Central memory CD4-positive, alpha-beta T cell (primary cell): ENCODE data around the gene ZBED2.

Experiments
- DNase-seq: peaks from one replicate; pipeline ENCODE4 v3.0.0; 2022

The ZBED2 gene

GRCh38 chr3:111603679-111604078, 8.5 kb upstream of the ZBED2 start:
- no peak for DNase-seq

- no peak for DNase-seq
Observed at GRCh38 chr3:111601810-111602209, 6.7 kb upstream of the ZBED2 start.

- no peak for DNase-seq
Observed at GRCh38 chr3:111598552-111598951, 3.4 kb upstream of the ZBED2 start.

DNA sequence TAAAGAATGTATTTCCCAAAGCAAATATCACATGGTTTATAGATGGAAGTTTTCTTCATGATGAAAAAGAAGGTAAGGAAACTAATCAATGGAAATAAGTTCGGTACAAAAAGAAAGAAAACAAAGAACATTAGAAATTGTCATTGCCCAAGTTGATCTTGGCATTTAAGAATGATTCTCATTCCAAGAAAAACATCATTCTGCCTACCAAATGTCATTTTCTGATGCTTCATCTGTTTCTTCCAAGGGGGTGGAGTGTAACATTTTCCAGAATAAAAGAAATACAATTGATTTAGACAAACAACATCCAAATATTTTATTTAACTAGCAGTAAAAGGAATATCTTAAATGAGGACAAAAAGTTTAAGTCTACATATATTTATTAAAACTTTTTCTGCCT, 3.0 kb upstream of the ZBED2 start:
- no peak for DNase-seq

DNA sequence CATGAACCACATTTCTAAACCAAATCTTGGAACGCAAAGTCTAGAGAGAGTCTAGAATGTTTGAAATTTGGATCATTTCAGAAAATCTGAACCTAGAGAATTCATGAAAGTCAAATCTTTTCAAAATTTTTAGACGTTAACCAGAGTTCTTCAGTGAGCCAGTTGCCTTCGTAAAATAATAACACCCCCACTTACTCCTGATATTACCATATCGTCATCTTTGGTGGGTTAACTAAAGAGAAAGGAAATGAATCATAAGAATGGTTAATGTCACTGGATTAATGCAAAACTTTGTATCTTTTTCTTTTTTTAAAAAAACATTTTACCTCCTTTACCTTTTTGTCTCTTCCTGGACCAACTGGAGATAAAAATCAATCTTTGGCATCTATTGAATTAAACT, 1.2 kb upstream of the ZBED2 start:
- no peak for DNase-seq

DNA sequence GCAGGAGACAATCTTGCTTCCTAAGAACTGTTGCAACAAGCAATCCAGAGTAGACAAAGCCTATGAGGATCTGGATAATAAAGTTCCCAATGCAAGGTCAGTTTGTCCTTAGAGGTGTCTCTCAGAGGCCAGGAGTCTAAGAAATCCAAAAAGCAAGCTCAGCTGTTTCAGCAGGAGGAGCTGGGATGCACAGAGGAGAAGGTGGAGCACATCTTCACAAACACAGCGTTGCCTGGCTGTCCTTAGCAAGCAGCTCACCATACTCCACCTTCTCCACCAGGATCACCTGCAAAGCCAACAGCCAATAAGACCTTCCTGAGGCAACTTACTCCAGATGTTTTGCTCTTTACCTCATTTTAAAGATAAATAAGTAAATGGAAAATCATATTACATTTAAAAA, 365 bp downstream of the ZBED2 start:
- no peak for DNase-seq

- DNase-seq, result no peak
Observed at GRCh38 chr3:111594205-111594604, 941 bp downstream of the ZBED2 start.

GRCh38 chr3:111593666-111594065, 1.5 kb downstream of the ZBED2 start:
- DNase-seq, result no peak

- DNase-seq, result no peak
Observed at GRCh38 chr3:111592936-111593335, 2.2 kb downstream of the ZBED2 start.

DNA sequence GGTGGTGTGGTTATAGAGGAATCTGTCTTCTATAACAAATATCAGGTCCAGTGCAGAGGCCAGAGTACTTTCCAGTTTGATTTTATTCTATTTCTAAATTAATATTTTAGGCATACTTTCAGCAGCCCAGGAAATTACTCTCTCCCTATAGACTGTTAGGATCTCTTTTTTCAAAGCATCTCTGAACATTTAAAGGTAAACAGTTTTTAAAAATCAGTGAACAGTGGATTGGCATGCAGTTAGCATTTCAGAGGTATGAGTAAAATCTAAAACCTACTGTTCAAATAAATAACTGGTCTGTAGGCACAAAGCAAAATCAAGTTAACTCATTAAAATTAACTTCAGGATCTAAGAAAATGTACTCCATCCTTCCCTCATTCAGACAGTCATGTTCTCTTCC, 3.0 kb downstream of the ZBED2 start:
- no peak for DNase-seq

- DNase-seq, result no peak
Observed at GRCh38 chr3:111591555-111591954, 3.6 kb downstream of the ZBED2 start.

GRCh38 chr3:111590143-111590491, 5.0 kb downstream of the ZBED2 start:
- DNase-seq, result no peak

GRCh38 chr3:111589303-111590142, 5.6 kb downstream of the ZBED2 start:
- no peak for DNase-seq

GRCh38 chr3:111588527-111588926, 6.6 kb downstream of the ZBED2 start:
- DNase-seq, result no peak

DNA sequence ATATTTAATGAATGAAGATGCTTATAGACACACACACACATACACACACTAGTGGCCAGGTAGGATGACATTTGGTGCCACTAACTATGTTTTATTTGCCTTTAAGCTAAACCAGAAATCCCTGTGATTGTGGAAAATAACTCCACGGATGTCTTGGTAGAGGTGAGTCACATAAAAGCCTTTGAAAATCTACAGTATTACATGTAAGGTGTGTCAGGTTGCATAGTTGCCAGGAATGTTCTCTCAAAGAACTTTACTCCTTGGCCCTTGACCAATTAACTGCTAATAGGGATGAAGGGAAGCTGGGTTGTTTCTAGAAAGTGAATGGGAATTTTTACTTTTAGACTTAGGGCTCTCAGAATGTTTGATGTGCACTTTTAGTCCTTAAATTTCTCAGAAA, 9.9 kb downstream of the ZBED2 start:
- no peak for DNase-seq

DNA sequence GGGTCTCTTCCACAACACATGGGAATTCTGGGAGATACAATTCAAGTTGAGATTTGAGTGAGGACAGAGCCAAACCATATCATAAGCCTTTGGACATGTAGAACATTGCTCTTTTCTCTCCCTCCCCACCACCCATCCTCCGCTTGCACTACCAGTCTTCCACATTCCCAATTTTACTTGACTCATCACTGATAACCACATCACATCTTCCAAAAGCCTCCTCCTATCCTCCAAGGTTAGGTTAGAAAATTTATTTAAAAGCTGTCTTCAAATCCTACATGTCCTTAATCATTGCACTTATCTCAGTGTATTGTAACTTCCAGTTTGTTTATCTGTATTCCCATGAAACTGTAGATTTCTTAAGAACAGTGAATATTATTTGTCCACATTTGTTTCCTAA, 10.4 kb downstream of the ZBED2 start:
- DNase-seq, result no peak

GRCh38 chr3:111582120-111582474, 13.0 kb downstream of the ZBED2 start:
- no peak for DNase-seq

DNA sequence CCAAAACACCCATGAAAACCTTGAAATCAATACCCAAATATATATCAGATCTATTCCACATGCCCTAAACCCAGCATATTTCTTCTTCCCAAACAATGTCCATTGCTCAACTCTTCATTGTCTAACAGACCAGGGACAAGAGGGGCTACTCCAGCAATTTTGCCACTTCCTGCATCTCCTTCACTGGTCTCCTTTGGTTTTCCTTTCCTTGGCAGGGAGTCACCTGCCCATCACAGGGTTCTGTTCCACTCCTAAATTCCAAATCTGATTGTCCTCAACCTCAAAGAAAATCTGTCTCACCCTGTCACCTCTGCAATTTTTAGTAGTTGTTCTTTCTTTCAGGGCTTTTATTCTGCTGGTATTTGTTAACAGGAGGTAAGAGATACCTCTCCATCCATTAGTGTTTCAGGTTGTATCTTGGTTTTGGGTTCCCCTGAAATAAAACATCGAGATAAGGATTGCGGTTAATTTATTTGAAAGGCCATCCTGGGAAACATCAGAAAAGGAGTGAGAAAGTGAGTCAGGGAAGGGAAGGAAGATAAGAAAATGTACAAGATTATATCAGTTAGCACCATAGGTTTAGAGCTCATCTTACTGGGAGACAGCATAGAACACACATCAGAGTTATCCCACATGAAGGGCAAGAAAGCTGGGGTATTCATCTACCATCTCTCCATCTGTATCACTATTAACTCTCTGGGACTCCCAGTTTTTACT, 13.6 kb downstream of the ZBED2 start:
- DNase-seq, result no peak

DNA sequence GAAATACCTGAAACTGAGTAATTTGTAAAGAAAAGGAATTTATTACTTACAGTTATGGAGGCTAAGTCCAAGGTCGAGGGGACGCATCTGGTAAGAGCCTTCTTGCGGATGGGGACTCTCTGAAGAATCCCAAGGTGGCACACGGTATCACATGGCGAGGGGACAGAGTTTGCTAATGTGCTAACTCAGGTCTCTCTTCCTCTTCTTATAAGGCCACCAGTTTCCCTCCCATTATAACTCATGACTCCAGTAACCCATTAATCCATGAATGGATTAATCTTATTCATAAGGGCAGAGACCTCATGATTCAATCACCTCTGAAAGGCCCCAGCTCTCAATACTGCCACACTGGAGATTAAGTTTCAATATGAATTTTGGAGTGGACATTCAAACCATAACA, 15.7 kb downstream of the ZBED2 start:
- no peak for DNase-seq

DNA sequence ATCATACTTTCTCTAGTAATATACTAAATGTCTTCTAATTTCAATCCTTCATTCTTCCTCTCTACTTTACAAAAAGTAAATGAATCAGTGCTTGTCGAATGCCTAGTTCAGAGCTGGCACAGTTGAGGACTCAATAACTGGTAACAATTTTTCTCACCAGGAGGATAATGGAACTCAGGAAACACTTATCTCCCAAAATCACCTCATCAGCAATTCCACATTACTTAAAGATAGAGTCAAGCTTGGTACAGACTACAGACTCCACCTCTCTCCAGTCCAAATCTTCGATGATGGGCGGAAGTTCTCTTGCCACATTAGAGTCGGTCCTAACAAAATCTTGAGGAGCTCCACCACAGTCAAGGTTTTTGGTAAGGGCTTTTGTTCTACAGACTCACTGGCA, 16.3 kb downstream of the ZBED2 start:
- no peak for DNase-seq

DNA sequence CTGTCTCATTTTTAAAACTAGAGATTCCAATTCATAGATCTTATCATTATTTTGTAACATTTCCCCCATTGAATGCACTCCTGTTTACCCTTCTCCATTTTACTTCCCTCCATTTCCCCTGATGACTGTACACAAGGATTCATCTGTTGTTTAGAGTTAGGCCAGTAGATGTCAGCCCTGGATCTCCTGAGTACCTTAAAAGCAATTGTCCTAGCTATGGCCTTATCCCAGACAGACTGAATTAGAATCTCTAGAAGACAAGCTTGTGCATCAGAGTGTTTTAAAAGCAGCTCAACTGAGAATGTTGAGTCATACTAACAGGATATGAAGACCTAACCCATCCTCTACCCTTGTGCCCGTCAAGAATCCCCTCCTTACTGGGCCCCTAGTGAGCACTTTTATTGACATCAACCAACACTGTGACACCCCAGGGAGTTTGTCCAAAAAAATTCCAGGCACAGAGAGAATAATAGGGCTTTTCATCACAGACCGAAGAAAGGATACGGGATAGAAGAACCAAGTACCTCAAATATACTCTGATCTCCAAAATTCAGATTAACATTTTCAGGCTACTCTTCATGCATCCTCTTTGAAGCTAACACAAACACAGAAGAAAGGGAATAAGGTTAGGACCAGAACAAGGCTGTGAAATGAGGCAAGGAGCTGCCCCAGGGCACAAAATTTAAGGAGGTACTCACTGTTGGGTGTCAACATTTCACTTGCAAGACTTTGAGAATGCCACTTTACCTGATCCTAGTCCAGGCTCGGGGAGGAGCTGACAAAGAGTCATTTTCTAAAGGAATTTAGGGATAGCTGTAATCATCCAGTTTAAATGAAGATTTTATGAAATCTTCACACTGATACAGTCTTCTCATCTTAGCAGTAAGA, 17.1 kb downstream of the ZBED2 start:
- DNase-seq, result peak; percentile 19

- no peak for DNase-seq
Observed at GRCh38 chr3:111577113-111577512, 18.0 kb downstream of the ZBED2 start.

GRCh38 chr3:111571907-111572460, 23.2 kb downstream of the ZBED2 start:
- DNase-seq, result no peak
